Activated CD8-positive, alpha-beta memory T cell treated with anti-CD3 and anti-CD28 coated beads, Interleukin-2, amount 10 ng/mL, durations not matched to agents 7 days and 5 days (primary cell): ENCODE measurements around the gene MLIP. TPM values are rescaled to one million over a fixed set of nuclear protein-coding genes. Genes with fewer than 3 reads are reported as not detected.

ENCODE experiments used
- ATAC-seq: fragments of 150-1000 bp; cut with Tn5 transposase; one replicate; pipeline ENCODE4 v1.10.0; 2021; ENCODE audit warnings: moderate library complexity
- CTCF ChIA-PET: fragments of 350-600 bp; sonication (Branson Sonifier 250); formaldehyde crosslinking; loops from one replicate; lab custom pipeline; 2021; ENCODE audit warnings: antibody characterized with exemption; lab: Charles Lee
- DNase-seq: peaks from one replicate; pipeline ENCODE4 v3.0.0-alpha.2; 2020
- H3K27ac Mint-ChIP-seq: one replicate; pipeline ENCODE4 v1.8.0; 2021; ENCODE audit warnings: mild to moderate bottlenecking, mixed read lengths
- H3K27me3 Mint-ChIP-seq: one replicate; pipeline ENCODE4 v1.8.0; 2021; ENCODE audit warnings: mixed read lengths
- H3K36me3 Mint-ChIP-seq: one replicate; pipeline ENCODE4 v1.8.0; 2021; ENCODE audit warnings: mild to moderate bottlenecking, mixed read lengths
- H3K4me1 Mint-ChIP-seq: one replicate; pipeline ENCODE4 v1.8.0; 2021; ENCODE audit warnings: mixed read lengths
- H3K4me3 Mint-ChIP-seq: one replicate; pipeline ENCODE4 v1.8.0; 2021; ENCODE audit warnings: mild to moderate bottlenecking, moderate library complexity, mixed read lengths
- H3K9me3 Mint-ChIP-seq: one replicate; pipeline ENCODE4 v1.8.0; 2022; ENCODE audit warnings: low read depth, mixed read lengths
- total RNA-seq, 2 experiments: library from RNA; stranded (reverse); gene quantifications; one replicate each; pipeline ENCODE4 v1.2.3, GENCODE V29; 2021

Gene MLIP
- total RNA-seq, 2 experiments from 2014 or later = not detected

- Mint-ChIP-seq H3K4me1 (no peaks in the 10 kb centered on the region), H3K27me3 (no peaks in the 10 kb centered on the region), H3K9me3 (no peaks in the 10 kb centered on the region), H3K4me3 (no peak overlapping the region), H3K36me3 (no peaks in the 10 kb centered on the region), H3K27ac (no peak overlapping the region)
- DNase-seq = no peak
- ATAC-seq = no peak
- CTCF ChIA-PET = no interaction called here
Measured at GRCh38 chr6:54135665-54136369, 24.6 kb downstream of the MLIP start.

DNA sequence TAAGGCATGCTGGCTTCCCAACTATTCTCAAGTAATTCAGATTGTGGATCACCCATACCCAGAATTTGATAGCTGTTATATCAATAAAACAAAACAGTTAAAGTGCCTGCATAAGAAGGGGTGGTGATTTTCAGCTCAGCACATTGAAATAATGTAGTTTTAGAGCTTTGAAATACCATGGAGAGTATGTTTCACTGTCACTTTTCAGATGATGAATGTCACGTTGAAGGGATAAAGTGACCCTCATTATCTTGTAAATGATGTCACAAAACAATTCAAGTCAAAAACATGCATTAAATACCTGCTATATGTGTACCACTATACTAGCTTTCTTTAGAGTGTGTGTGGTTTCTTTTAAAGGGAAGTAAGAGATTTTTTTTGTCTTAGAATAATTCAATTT is 27.6 kb downstream of the MLIP start:
- CTCF ChIA-PET = no interaction called here
- H3K4me1 Mint-ChIP-seq = no peaks in the 10 kb centered on the region
- DNase-seq (no peak), ATAC-seq (no peak)
- no peaks in the 10 kb centered on the region for H3K27me3 Mint-ChIP-seq
- H3K4me3 Mint-ChIP-seq = no peak overlapping the region
- H3K27ac Mint-ChIP-seq = no peak overlapping the region
- H3K9me3 Mint-ChIP-seq = no peaks in the 10 kb centered on the region
- H3K36me3 Mint-ChIP-seq = no peaks in the 10 kb centered on the region

DNA sequence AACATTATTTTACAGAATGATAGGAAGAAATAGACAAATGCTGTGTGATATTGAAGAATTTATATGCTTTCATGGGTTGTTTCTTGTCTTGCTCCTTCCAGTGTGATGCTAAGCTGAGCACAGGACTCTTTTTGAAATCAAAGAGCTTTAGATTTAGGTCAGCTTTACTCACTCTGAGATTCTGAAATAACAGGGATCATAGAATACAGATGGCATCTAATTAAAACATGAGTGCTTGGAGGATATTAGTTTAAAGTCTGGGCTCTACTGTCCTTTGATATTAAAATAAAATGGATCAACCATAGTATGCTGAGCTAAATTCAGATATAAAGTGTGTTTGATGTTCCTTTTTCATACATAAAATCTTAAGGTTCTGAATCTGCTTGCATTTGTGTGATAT is 29.6 kb downstream of the MLIP start:
- CTCF ChIA-PET = interaction anchor here (1.0 kb wide), 1 partner anchor 8 kb away, joined by 3 read pairs; no protein-coding TSS in a partner anchor
- Mint-ChIP-seq H3K9me3 (no peaks in the 10 kb centered on the region), H3K36me3 (no peaks in the 10 kb centered on the region), H3K4me3 (no peak overlapping the region), H3K4me1 (no peaks in the 10 kb centered on the region), H3K27me3 (no peaks in the 10 kb centered on the region), H3K27ac (no peak overlapping the region)
- ATAC-seq (no peak), DNase-seq (no peak)

DNA sequence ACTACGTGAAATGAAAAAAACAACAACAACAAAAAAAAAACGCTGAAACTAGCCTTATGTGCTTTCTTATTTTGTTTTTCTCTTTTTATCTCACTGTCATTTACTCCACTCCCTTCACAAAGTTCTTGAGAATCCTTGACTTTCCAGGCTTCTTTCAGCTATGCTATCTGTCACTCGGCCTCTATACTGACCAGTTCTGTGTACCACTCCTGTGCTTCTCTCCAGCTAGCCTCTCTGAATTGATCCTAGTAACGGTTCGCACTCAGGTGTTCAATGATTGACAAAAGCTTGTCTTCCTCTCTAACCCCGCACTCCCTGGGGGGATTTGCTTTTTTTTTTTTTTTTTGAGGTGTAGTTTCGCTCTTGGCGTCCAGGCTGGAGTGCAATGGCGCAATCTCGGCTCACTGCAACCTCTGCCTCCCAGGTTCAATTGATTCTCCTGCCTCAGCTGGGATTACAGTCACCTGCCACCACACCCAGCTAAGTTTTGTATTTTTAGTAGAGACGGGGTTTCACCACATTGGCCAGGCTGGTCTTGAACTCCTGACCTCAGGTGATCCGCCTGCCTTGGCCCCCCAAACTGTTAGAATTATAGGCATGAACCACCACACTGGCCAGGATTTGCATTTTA is 31.8 kb downstream of the MLIP start:
- Mint-ChIP-seq H3K27me3 (no peaks in the 10 kb centered on the region), H3K4me1 (no peaks in the 10 kb centered on the region), H3K4me3 (no peak overlapping the region), H3K36me3 (no peaks in the 10 kb centered on the region), H3K9me3 (no peaks in the 10 kb centered on the region), H3K27ac (no peak overlapping the region)
- ATAC-seq (no peak), DNase-seq (no peak)
- CTCF ChIA-PET = no interaction called here

DNA sequence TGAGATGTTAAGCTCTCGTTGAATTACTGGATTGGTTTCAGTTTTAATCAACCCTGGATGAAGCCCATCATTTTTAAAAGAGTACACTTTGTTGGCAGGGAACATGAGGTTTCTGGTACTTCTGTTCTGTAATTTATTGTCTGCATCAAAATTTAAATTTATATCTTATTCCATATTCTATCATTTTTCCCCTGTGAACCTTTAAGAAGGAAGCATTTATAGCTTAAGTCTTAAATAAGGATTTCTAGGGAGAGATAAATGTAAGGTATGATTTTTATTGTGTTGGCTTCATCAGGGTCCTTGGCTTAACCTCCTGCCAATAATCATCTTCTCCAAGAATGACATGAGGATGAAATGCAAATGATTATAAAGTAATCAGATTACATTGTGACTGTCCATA is 40.6 kb downstream of the MLIP start:
- CTCF ChIA-PET = no interaction called here
- no peak for DNase-seq
- Mint-ChIP-seq H3K4me3 (no peak overlapping the region), H3K27ac (no peak overlapping the region), H3K27me3 (no peaks in the 10 kb centered on the region), H3K36me3 (no peaks in the 10 kb centered on the region), H3K9me3 (no peaks in the 10 kb centered on the region), H3K4me1 (no peaks in the 10 kb centered on the region)
- ATAC-seq = no peak

GRCh38 chr6:54156650-54157250 is 45.5 kb downstream of the MLIP start:
- H3K36me3 Mint-ChIP-seq = no peaks in the 10 kb centered on the region
- ATAC-seq = no peak
- H3K9me3 Mint-ChIP-seq = no peaks in the 10 kb centered on the region

DNA sequence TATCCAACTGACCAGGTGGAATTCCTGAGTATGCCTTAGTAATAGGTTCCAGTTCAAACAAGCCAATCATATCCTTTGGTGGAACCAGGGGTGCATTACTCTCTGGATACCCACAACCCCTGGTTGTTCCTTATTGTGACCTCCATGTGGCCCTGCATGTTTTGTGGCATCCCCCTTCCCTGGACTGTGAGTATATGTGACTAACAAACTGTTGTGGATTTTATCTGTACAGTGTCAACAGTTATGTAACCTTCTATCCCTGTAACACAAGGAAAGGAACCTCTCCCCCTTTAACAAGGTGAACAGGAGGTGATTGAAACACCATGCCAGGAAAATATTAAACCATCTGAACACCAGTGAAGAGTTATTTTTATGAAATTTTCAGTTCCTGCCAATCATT is 46.2 kb downstream of the MLIP start:
- Mint-ChIP-seq H3K27ac (no peak overlapping the region), H3K4me1 (no peaks in the 10 kb centered on the region), H3K9me3 (no peaks in the 10 kb centered on the region), H3K27me3 (no peaks in the 10 kb centered on the region), H3K4me3 (no peak overlapping the region), H3K36me3 (no peaks in the 10 kb centered on the region)
- no peak for DNase-seq
- no peak for ATAC-seq
- CTCF ChIA-PET = no interaction called here

More at GRCh38 chr6:54156650-54157250, 45.5 kb downstream of the MLIP start:
- Mint-ChIP-seq H3K27me3 (no peaks in the 10 kb centered on the region), H3K27ac (no peak overlapping the region), H3K4me1 (no peaks in the 10 kb centered on the region), H3K4me3 (no peak overlapping the region)
- DNase-seq = no peak
- CTCF ChIA-PET = no interaction called here

- no peak for ATAC-seq
- Mint-ChIP-seq H3K9me3 (no peaks in the 10 kb centered on the region), H3K4me3 (no peak overlapping the region), H3K27ac (no peak overlapping the region), H3K27me3 (no peaks in the 10 kb centered on the region), H3K36me3 (no peaks in the 10 kb centered on the region), H3K4me1 (no peaks in the 10 kb centered on the region)
- CTCF ChIA-PET = no interaction called here
- no peak for DNase-seq
Measured at GRCh38 chr6:54173089-54173488, 61.8 kb downstream of the MLIP start.

- no peak overlapping the region for H3K27ac Mint-ChIP-seq
- DNase-seq = no peak
- CTCF ChIA-PET = no interaction called here
- H3K9me3 Mint-ChIP-seq = no peaks in the 10 kb centered on the region
- no peak for ATAC-seq
- H3K36me3 Mint-ChIP-seq = no peaks in the 10 kb centered on the region
- no peak overlapping the region for H3K4me3 Mint-ChIP-seq
- H3K27me3 Mint-ChIP-seq = no peaks in the 10 kb centered on the region
- no peaks in the 10 kb centered on the region for H3K4me1 Mint-ChIP-seq
Measured at GRCh38 chr6:54179152-54179551, 67.9 kb downstream of the MLIP start.

DNA sequence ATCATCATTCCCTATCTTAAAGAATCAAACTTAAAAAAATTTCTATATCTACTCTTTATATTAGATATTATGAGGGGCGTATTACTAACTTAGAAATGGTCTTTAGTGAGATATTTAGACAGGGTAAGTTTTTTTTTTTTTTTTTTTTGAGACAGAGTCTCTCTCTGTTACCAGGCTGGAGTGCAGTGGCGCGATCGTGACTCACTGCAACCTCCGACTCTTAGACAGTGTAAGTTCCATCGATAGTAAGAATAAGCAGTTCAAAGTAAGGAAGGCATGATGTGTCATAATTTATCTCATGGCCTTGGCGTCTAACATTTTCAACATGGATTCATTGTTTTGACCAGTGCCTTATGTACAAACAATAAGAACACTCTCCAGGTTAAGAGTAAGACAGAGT is 72.4 kb downstream of the MLIP start:
- H3K27me3 Mint-ChIP-seq = no peaks in the 10 kb centered on the region
- H3K4me3 Mint-ChIP-seq = no peak overlapping the region
- CTCF ChIA-PET = no interaction called here
- H3K4me1 Mint-ChIP-seq = no peaks in the 10 kb centered on the region
- H3K36me3 Mint-ChIP-seq = no peaks in the 10 kb centered on the region
- no peaks in the 10 kb centered on the region for H3K9me3 Mint-ChIP-seq
- H3K27ac Mint-ChIP-seq = no peak overlapping the region
- DNase-seq = no peak
- ATAC-seq = no peak

DNA sequence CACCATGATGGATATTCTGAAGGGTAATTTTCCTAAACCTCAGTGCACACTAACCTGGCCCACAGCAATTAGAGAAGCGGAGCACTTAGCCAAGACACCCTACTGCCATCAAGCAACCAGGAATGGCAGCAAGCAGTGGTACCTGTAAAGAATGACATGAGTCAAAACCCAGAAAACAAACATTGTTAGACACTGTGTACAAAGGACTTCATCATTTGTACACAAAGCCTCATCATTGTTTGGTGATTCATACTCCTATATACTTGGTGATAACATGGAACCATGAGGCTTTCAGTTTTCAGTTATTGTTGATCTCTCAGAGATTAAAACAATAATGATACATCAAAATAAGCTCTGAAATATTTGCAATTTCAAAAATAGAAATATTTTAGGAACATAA is 74.6 kb downstream of the MLIP start:
- no peaks in the 10 kb centered on the region for H3K9me3 Mint-ChIP-seq
- ATAC-seq = no peak
- no peaks in the 10 kb centered on the region for H3K36me3 Mint-ChIP-seq
- H3K27ac Mint-ChIP-seq = no peak overlapping the region
- H3K4me3 Mint-ChIP-seq = no peak overlapping the region
- no peaks in the 10 kb centered on the region for H3K4me1 Mint-ChIP-seq
- no peaks in the 10 kb centered on the region for H3K27me3 Mint-ChIP-seq
- no peak for DNase-seq
- CTCF ChIA-PET = no interaction called here

DNA sequence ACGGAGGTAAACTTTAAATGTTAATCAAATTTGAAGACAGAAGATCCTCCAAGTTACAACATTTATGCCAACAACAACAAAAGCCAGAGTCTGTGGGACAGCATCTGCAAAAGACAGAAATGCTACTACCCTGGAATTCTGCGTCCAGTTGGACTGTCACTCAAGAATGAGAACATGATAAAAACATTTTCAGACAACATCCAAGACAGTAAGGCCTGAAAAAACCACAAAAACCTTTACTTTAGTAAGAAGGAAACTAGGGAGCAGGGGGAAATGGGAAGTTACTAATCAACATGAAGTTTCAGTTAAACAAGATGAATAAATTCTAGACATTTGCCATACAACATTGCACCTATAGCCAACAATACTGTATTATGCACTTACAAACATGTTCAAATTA is 77.6 kb downstream of the MLIP start:
- Mint-ChIP-seq H3K4me1 (no peaks in the 10 kb centered on the region), H3K9me3 (no peaks in the 10 kb centered on the region), H3K27me3 (no peaks in the 10 kb centered on the region), H3K27ac (no peak overlapping the region), H3K4me3 (no peak overlapping the region), H3K36me3 (no peaks in the 10 kb centered on the region)
- no peak for DNase-seq
- CTCF ChIA-PET = no interaction called here
- ATAC-seq = no peak

- Mint-ChIP-seq H3K27me3 (no peaks in the 10 kb centered on the region), H3K27ac (no peak overlapping the region), H3K36me3 (no peaks in the 10 kb centered on the region), H3K4me1 (no peaks in the 10 kb centered on the region), H3K4me3 (no peak overlapping the region), H3K9me3 (no peaks in the 10 kb centered on the region)
- DNase-seq (no peak), ATAC-seq (no peak)
- CTCF ChIA-PET = no interaction called here
Measured at GRCh38 chr6:54191461-54191860, 80.2 kb downstream of the MLIP start.

GRCh38 chr6:54192993-54193392 is 81.8 kb downstream of the MLIP start:
- Mint-ChIP-seq H3K4me1 (no peaks in the 10 kb centered on the region), H3K9me3 (no peaks in the 10 kb centered on the region), H3K36me3 (no peaks in the 10 kb centered on the region), H3K4me3 (no peak overlapping the region), H3K27ac (no peak overlapping the region), H3K27me3 (no peaks in the 10 kb centered on the region)
- DNase-seq (no peak), ATAC-seq (no peak)
- CTCF ChIA-PET = no interaction called here
